NCI-H2227 treated with DMSO at 0.1 percent for 48 hours (cell line): ENCODE data around the gene RAB3D.

Source experiments
- DNase-seq: peaks from one replicate; lab custom pipeline; 2025; lab: John Stamatoyannopoulos, UW

RAB3D gene

GRCh38 chr19:11295180-11295579 is 44.3 kb downstream of the RAB3D start:
- no peak for DNase-seq

- peak; percentile 77 for DNase-seq
Measured at GRCh38 chr19:11293433-11294389, 45.7 kb downstream of the RAB3D start.

DNA sequence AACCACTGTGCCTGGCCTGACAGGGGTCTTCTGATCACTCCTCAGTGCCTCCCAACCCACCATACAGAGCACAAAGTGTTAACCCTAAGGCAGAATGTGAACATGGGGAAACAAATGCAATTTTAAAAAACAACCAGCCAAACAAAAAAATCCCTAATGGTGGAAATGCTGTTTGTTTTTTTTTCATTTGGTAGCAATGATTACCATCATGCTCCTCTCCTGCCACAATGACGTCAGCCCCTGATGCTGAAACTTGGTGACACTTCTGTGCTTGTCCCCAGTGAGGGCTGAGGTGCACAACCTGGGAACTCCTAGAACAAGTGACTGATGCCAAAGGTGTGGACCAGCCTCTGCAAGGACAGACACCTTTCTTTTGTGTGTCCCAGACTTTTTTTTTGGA is 47.5 kb downstream of the RAB3D start:
- no peak for DNase-seq

DNA sequence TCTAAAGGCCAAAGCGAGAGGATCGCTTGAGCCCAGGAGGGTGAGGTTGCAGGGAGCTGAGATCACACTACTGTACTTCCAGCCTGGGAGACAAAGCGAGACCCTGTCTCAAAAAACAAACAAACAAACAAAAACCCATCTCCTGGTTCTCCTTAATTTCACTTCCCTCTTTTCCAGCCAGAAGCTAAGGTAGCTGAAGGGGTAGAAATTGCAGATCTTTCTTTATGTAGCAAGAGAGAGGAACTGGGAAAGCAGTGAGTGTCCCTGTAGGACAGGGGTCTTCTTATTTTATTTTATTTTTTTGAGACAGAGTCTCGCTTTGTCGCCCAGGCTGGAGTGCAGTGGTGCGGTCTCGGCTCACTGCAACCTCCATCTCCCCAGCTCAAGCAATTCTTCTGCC is 48.0 kb downstream of the RAB3D start:
- no peak for DNase-seq

- DNase-seq: no peak
Measured at GRCh38 chr19:11290256-11290655, 49.2 kb downstream of the RAB3D start.

- no peak for DNase-seq
Measured at GRCh38 chr19:11288349-11288748, 51.1 kb downstream of the RAB3D start.

GRCh38 chr19:11286312-11286974 is 53.0 kb downstream of the RAB3D start:
- no peak for DNase-seq

DNA sequence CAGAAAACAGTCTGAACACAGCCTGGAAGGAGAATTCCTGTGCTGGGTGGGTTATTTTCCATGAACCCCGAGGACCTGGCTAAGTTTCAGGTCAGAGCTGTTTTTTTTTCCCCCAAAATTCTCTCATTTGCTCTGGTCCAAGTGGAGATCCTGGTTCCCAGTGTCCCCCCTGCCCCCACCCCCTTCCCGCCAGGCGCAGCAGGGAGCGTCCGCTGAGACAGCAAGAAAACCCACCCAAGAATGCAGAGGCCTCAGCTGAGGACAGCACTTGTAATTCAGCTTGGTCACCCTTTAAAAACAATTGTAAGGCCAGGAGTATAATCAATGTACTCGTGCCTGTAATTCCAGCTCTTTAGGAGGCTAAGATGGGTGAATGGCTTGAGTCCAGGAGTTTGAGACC is 54.9 kb downstream of the RAB3D start:
- DNase-seq: no peak

GRCh38 chr19:11281356-11282049 is 58.0 kb downstream of the RAB3D start:
- DNase-seq: no peak

- DNase-seq: no peak
Measured at GRCh38 chr19:11279505-11280236, 59.8 kb downstream of the RAB3D start.

- no peak for DNase-seq
Measured at GRCh38 chr19:11278670-11279069, 60.8 kb downstream of the RAB3D start.

DNA sequence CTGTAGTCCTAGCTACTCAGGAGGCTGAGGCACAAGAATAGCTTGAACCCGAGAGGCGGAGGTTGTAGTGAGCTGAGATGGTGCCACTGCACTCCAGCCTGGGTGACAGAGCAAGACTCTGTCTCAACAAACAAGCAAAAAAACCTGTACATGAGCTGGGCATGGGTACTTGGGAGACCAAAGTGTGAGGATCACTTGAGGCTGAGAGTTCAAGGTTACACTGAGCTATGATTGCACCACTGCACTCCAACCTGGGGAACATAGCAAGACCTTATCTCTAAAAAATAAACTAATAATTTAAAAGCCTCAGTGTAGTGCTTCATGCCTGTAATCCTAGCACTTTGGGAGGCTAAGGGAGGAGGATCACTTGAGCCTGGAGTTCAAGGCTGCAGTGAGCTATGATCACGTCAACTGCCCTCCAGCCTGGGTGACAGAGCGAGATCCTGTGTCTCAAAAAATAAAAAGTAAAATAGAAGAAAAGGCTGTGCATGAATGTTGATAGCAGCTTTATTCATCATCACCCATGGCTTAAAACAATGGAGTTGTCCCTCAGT is 64.8 kb downstream of the RAB3D start:
- no peak for DNase-seq

DNA sequence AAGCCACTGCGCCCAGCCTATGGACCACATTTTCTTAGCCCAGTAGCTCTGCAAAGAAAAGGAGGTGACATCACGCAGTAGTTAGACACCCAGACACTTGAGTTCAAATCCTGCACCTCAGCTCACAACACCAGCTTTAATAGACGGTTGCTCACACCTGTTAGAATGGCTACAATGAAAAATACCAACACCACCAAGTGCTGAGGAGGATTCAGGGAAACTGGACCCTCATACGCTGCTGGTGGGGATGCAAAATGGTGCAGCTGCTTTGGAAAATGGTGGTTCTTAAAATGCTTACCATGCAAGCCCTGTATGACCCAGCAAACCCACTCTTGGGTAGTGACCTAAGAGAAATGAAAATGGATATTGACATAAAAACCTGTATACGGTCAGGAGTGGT is 65.5 kb downstream of the RAB3D start:
- DNase-seq: no peak

GRCh38 chr19:11273296-11273695 is 66.2 kb downstream of the RAB3D start:
- no peak for DNase-seq
